NCI-H2081 treated with DMSO at 0.1 percent for 48 hours (cell line): Measurements from ENCODE around the gene GOLGA6L1.
"Not testable (repeated sequence)": the region's sequence is repeated elsewhere in the genome, so short reads cannot be mapped to it uniquely, and the experiment has no call there.

Source experiments
- DNase-seq: peaks from one replicate; lab custom pipeline; 2025; lab: John Stamatoyannopoulos, UW

The GOLGA6L1 gene

GRCh38 chr15:23136722-23137121 lies at the start of gene GOLGA6L1:
Gene GOLGA6L1, minus strand, starts transcription at chr15:23136822. Its CDS starts 91 bp downstream, at chr15:23136731.
- not testable (repeated sequence) for DNase-seq

GRCh38 chr15:23181201-23181600 lies 44.6 kb upstream of the GOLGA6L1 start:
- not testable (repeated sequence) for DNase-seq

- DNase-seq: not testable (repeated sequence)
Measured at GRCh38 chr15:23180547-23180927, 43.9 kb upstream of the GOLGA6L1 start.

- not testable (repeated sequence) for DNase-seq
Measured at GRCh38 chr15:23179768-23180546, 43.3 kb upstream of the GOLGA6L1 start.

- DNase-seq: not testable (repeated sequence)
Measured at GRCh38 chr15:23176683-23177082, 40.1 kb upstream of the GOLGA6L1 start.

GRCh38 chr15:23175606-23176005 lies 39.0 kb upstream of the GOLGA6L1 start:
- not testable (repeated sequence) for DNase-seq

- DNase-seq: not testable (repeated sequence)
Measured at GRCh38 chr15:23174609-23175140, 38.1 kb upstream of the GOLGA6L1 start.

GRCh38 chr15:23132787-23133186 lies 3.8 kb downstream of the GOLGA6L1 start:
- DNase-seq: not testable (repeated sequence)

GRCh38 chr15:23118208-23118607 lies 18.4 kb downstream of the GOLGA6L1 start:
- DNase-seq: no peak

- no peak for DNase-seq
Measured at GRCh38 chr15:23095796-23096195, 40.8 kb downstream of the GOLGA6L1 start.

GRCh38 chr15:23083115-23083514 lies 53.5 kb downstream of the GOLGA6L1 start:
- no peak for DNase-seq

- DNase-seq: not testable (repeated sequence)
Measured at GRCh38 chr15:23081996-23082737, 54.5 kb downstream of the GOLGA6L1 start.

- no peak for DNase-seq
Measured at GRCh38 chr15:23081271-23081670, 55.4 kb downstream of the GOLGA6L1 start.

- DNase-seq: no peak
Measured at GRCh38 chr15:23079766-23080165, 56.9 kb downstream of the GOLGA6L1 start.
